PC-3 (cell line): ENCODE measurements around the gene GDPD3.

ENCODE experiments used
- EZH2 ChIP-seq: fragments of 300-600 bp; sonication (generic); IDR thresholded peaks from one replicate; pipeline ENCODE4 v1.6.1; 2017; ENCODE audit warnings: antibody characterized with exemption, mild to moderate bottlenecking, low read length; ENCODE audit not compliant: unreplicated experiment
- TF ChIP-seq, protein P1 (sequence below): fragments of 300-600 bp; sonication (generic); conservative IDR thresholded peaks from 2 replicates; pipeline ENCODE4 v1.5.1; 2017; ENCODE audit warnings: antibody characterized with exemption, low read depth, mild to moderate bottlenecking, low read length

GRCh38 chr16:30065102-30065942 lies 48.0 kb downstream of the GDPD3 start, which contains the start of gene ALDOA:
- TF ChIP-seq EZH2 = no peak
- TF ChIP-seq, protein P1, sequence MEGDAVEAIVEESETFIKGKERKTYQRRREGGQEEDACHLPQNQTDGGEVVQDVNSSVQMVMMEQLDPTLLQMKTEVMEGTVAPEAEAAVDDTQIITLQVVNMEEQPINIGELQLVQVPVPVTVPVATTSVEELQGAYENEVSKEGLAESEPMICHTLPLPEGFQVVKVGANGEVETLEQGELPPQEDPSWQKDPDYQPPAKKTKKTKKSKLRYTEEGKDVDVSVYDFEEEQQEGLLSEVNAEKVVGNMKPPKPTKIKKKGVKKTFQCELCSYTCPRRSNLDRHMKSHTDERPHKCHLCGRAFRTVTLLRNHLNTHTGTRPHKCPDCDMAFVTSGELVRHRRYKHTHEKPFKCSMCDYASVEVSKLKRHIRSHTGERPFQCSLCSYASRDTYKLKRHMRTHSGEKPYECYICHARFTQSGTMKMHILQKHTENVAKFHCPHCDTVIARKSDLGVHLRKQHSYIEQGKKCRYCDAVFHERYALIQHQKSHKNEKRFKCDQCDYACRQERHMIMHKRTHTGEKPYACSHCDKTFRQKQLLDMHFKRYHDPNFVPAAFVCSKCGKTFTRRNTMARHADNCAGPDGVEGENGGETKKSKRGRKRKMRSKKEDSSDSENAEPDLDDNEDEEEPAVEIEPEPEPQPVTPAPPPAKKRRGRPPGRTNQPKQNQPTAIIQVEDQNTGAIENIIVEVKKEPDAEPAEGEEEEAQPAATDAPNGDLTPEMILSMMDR = no peak
